Measurements from ENCODE around the gene SPC25.

SPC25 gene

GRCh38 chr2:168835969-168836368, 54.3 kb downstream of the SPC25 start:
- DNase-seq, result no peak

GRCh38 chr2:168831662-168832061, 58.6 kb downstream of the SPC25 start:
- DNase-seq, result no peak

- DNase-seq, result no peak
These were observed 59.3 kb downstream of the SPC25 start for GRCh38 chr2:168830958-168831357.

- no peak for DNase-seq
These were observed 65.1 kb downstream of the SPC25 start for GRCh38 chr2:168825126-168825525.

- no peak for DNase-seq
These were observed 68.2 kb downstream of the SPC25 start for GRCh38 chr2:168821992-168822391.

GRCh38 chr2:168821577-168821976, 68.7 kb downstream of the SPC25 start:
- DNase-seq, result no peak

All from fibroblast of skin of abdomen (primary cell).